GM19324 (cell line): Measurements from ENCODE around the gene POU3F2.

Source experiments
- ATAC-seq: cut with Tn5 transposase; IDR thresholded peaks from one replicate; pipeline ENCODE4 v1.9.1; 2021; ENCODE audit warnings: mild to moderate bottlenecking, moderate library complexity; ENCODE audit not compliant: unreplicated experiment, low FRiP score

The POU3F2 gene

DNA sequence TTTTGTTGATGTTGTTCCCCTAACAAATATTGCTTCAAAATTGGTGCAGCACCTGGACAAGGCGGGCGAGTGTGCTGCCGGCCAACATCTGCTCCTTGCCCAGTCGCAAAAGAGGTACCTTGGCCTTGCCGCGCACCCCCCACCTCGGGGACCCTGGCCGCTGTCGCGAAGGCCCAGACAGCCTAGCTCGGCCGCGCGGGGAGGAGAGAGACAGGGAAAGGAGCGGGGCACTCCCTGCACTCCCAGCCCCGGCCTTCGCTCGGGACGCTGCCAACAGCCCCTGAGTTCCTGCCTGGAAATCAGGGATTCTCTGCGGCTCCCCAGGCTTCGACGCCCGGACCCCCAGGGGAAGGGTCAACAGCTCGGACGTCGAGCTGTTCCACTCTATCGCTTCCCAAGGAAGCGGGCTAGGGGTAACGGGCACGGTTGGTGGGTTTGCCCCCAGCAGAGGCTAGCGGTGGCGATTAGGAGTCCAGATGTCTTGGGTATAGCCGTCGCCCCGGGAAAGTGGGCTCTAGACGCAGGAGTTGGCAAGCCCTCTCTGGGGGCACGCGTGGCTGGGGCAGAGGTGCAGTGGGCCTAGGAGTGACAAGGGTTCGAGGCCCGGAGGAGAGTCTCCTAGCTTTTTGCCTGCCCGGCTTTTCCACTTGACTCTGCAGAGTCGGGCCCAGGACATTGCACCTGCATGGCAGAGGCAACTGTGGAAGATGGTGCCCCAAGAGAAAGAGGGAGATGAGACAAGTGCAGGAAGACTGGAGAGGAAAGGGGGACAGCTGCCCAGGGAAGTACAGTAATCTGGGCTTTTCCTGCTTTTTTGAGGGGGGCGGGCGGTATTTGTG, 8.2 kb downstream of the POU3F2 start:
- ATAC-seq = no peak

DNA sequence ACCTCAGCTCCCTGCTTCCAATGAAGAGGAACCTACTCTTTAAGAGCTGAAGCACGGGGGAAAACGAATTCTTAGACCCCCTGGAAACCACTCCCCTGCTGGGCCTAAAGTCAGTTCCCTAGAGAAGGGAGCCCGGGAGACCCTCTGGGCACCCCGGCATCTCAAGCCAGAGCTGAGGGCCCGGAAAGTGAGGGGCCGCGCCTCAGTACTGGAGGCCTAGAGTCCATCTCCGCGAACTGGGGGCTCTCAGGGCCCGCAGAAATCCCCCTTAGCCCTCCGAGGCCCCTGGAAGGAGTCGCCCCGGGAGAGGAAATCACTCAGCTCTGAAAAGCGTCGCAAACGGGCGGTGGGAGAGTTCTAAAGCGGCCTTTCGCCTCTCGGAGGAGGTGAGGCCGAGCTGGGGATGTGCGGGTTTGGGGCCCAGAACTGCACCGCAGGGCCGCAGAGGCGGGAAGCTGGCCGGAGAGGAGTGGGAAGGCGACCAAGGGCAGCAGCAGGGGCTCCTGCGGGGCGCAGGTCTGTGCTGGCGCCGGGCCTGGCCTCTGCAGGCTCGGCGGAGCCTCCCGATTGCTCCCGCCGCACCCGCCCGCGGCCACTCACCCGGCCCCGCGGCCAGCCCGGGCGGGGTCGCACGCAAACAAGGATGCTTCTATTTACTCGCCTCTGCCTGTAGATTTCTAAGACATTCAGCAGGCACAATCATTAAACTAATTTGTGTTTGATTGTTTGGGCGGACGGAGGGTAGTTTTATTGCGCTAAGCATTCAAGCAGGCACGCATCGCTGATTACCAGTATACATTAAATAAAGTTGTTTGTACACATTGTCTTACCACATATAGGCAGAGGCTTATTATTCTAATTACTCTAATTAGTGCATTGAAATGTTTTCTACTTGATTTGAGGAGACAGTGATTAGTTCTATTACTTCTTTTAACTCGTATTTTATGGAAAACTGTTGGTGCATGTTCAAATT, 9.2 kb downstream of the POU3F2 start:
- no peak for ATAC-seq

DNA sequence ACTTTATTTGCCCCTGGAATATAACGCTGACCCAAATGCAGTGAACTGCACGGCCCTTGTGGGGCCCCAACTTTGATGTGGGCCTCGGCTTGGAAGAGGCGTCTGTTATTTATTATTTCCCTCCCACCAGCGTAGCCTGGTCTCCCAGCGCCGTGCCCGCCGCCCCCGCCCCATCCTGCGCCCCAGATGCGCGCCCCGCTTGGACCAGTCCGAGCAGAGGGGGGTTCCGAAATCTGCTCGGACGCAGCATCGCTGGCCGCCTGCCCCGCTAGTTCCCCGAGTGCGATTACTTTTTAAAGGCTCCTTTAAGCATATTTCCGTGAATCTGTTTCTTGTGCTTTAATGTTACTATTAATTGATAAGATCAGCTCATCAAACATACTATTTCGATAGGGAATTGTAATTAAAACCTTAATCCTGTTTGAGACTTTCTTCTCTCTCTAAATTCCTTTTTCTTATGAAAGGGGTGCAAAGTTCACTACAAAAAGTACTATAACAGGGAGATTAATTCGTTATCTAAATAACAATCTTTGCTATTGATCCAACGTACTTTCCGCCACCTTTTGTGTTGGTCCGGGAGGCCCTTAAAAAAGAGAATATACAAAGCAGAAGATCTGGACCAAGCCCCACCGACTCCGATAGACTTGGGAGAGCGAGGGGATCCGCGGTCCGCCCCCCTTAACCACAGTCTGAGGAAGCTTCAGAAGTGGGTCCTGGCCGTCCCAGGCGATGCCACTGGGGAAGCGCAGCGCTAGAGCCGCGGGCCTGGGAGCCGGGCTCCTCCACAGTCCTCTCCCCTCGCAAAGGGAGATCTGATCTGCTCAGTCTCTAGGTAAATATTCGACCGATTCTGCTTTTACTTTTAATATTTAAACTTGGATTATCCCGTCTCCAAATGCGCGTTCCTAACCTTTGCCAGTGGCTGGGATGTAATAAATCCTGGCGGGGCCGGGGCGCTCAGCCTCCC, 10.2 kb downstream of the POU3F2 start:
- ATAC-seq = no peak

GRCh38 chr6:98845211-98846020, 11.0 kb downstream of the POU3F2 start:
- peak; percentile 51 for ATAC-seq

DNA sequence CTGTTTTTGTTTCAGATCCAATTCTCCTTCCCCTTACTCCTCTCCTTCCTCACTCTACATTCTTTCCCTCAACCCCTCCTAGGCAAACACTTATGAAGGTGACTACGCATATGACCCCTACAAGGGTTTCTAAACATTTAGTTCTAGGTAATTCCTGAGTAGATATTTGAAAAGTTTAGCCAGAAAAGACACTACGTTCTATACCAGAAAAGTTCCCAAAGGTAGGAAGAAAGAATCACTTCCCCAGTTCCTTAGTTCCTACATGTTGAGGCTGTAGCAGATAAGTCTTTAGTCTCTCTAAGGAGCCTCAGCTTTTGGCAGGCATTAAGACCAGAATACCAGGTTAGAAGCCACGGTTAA, 11.6 kb downstream of the POU3F2 start:
- ATAC-seq = no peak

GRCh38 chr6:98847416-98847778, 13.0 kb downstream of the POU3F2 start:
- no peak for ATAC-seq

GRCh38 chr6:98847779-98848538, 13.6 kb downstream of the POU3F2 start:
- no peak for ATAC-seq

DNA sequence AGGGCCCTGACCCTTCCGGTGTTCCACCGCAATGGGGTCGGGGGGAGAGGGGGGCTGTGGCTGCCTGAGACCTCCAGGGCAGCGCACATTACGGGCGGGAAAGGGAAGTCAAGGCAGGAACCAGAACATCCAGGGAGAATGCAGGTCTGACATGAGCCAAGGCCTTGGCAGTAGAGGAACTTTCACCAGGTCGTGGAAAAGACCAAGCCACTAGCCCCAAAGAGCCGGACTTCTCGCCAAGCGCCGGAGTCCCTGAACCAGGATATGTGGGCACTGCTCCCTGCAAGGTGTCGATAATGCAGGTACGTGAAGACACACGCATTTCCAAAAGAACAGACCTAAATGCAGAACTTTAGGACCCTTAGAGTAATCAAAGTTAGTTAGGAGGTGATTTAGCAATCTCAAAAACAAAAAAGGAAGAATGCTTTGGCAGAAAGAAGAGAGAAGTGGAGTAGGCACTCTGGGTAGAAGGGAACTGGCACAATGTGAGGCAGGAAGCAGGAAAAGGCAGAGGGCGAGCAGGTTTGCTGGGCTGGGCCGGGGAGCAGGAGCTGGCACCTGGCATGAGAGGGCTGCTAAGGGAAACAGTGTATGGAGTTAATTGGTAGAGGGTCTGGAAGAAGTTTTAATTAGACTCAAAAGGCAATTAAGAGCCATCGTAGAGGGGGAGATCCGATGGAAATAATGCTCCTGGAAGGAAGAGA, 14.3 kb downstream of the POU3F2 start:
- ATAC-seq = no peak

GRCh38 chr6:98864497-98864896, 30.1 kb downstream of the POU3F2 start:
- ATAC-seq = no peak

DNA sequence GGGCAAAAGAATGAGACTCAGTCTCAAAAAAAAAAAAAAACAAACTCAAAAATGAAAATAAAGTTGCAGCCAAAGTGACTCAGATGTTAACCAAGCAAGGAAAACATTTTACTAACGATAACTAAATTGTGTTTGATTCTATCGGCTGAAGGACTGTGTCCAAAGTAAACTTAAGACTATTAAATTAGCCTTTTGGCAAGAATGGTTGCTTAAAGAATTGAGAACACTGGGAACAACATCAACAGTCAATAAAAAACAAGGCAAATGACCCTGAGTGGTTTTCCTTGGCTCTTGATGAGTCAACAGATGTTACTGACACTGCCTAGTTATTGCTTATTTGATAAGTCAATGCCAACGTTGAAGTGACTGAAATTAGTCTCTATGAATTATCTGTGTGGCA, 36.7 kb downstream of the POU3F2 start:
- ATAC-seq = no peak

DNA sequence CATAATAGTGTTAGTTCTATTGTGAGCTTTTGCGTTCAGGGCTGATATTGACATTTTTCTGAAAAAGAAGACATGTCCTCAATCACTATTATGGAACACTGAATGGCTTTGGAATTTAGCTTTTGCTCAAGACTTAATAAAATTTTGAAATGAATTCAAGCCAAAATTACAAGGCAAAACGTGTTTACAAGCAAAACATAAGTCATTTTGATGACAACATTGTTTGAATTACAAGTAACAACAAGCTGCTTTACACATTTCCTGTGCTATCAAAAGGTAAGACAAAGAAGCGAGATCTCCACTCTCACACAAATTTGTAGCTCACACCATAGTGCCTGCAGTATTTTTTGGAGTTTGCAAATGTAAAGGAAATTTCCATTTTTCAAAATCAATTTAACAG, 37.4 kb downstream of the POU3F2 start:
- no peak for ATAC-seq

DNA sequence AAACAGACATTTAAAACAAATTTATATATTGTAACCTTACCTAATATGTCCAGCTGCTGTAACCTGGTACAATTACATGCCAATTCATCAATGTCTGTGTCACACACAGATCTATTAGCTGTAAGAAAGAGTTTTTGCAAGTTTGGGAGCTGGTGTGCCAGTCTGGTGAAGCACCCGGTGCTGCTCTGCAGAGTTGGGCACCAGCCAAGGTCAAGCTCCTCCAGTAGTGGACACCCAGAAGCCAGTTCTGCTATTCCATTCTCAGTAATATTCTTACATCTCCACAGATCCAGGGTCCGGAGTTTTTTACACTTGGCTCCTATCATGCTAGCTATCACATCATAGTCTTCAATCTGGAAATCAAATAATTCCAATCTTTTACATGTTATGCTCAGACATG, 41.0 kb downstream of the POU3F2 start:
- ATAC-seq = no peak

DNA sequence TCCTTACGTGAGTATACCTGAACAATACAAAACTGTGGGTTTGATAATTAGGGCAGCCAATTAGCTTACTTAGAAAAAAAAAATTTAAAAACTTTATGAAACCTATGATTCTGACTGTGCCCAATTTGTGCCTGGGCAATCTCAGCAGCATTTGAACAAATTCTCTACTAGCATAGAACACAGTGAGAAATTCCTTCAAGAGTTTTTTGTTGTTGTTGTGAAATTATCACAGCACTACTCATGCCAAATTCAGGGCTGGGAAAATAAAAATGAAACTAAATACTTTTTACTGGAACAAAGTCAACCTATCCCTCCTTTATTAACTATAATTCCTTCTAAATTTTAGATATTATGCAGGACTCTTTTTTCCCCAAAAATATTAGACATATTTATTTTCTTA, 42.9 kb downstream of the POU3F2 start:
- ATAC-seq = no peak

GRCh38 chr6:98880486-98880885, 46.1 kb downstream of the POU3F2 start:
- peak; percentile 93 for ATAC-seq

GRCh38 chr6:98885330-98885729, 51.0 kb downstream of the POU3F2 start:
- no peak for ATAC-seq

DNA sequence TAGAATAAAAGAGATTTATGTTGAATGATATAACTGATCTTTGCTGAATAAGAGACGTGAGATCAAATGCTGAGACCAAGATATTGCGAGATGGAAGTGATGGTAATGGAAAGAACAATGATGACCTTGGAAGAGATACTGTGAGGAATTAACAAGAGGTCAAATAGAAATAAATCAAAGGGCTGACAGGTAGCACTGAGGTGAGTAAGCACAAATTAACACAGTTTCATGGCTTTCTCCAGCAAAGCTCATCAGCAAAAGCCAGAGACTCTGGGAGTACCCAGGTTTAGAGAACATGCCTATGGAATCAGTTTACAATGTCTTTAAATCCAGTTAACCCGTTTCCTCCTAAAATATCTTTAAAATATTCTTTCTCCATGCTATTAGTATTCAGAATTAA, 53.3 kb downstream of the POU3F2 start:
- no peak for ATAC-seq
